Osteoblast (primary cell): ENCODE measurements around the gene DRD4. TPM values are rescaled to one million over a fixed set of nuclear protein-coding genes. Genes with fewer than 3 reads are reported as not detected.

Experiments used
- DNase-seq: peaks from one replicate; pipeline ENCODE4 v3.0.0; 2011; ENCODE audit warnings: low spot score, mixed read lengths; ENCODE audit not compliant: insufficient read length; ENCODE audit errors: missing footprints
- H2AFZ ChIP-seq: 2 replicates; pipeline ENCODE4 v1.6.0; 2011; ENCODE audit warnings: mild to moderate bottlenecking, low read length
- H3K27ac ChIP-seq: 2 replicates; pipeline ENCODE4 v1.5.1; 2011; ENCODE audit warnings: mild to moderate bottlenecking, low read depth, low read length, moderate library complexity
- H3K27me3 ChIP-seq: 2 replicates; pipeline ENCODE4 v1.6.0; 2012; ENCODE audit warnings: mild to moderate bottlenecking, control low read depth, inconsistent platforms, low read length, moderate library complexity; ENCODE audit not compliant: insufficient read depth
- H3K36me3 ChIP-seq: 2 replicates; pipeline ENCODE4 v1.5.1; 2011; ENCODE audit warnings: mild to moderate bottlenecking, low read length, control low read depth, moderate library complexity; ENCODE audit not compliant: insufficient read depth
- H3K4me1 ChIP-seq: 2 replicates; pipeline ENCODE4 v1.5.1; 2011; ENCODE audit warnings: mild to moderate bottlenecking, low read length, control low read depth, moderate library complexity; ENCODE audit not compliant: insufficient read depth
- H3K4me2 ChIP-seq: 2 replicates; pipeline ENCODE4 v1.6.0; 2011; ENCODE audit warnings: mild to moderate bottlenecking, low read length; ENCODE audit not compliant: insufficient read depth
- H3K4me3 ChIP-seq: fragments of 200-600 bp; sonication (generic); 3 replicates; pipeline ENCODE4 v1.5.1; 2012; ENCODE audit warnings: mild to moderate bottlenecking, low read length, inconsistent platforms; ENCODE audit not compliant: insufficient read depth
- H3K79me2 ChIP-seq: 2 replicates; pipeline ENCODE4 v1.6.0; 2012; ENCODE audit warnings: mild to moderate bottlenecking, low read length, control low read depth, inconsistent platforms; ENCODE audit not compliant: insufficient read depth
- H3K9me3 ChIP-seq: 2 replicates; pipeline ENCODE4 v1.5.1; 2011; ENCODE audit warnings: low read depth, low read length, control low read depth
- H4K20me1 ChIP-seq: 2 replicates; pipeline ENCODE4 v1.6.0; 2012; ENCODE audit warnings: mild to moderate bottlenecking, low read length, control low read depth; ENCODE audit not compliant: insufficient read depth
- total RNA-seq: library from RNA; depleted of rRNA; stranded (reverse); fragments of >200 nt; gene quantifications from 2 replicates; pipeline ENCODE4 v1.2.3, GENCODE V29; 2012
- TF ChIP-seq, protein P1 (sequence below): IDR thresholded peaks from 2 replicates; pipeline ENCODE4 v1.5.1; 2011; ENCODE audit warnings: mild to moderate bottlenecking, low read depth, low read length, moderate library complexity; ENCODE audit errors: extremely low read depth

Gene DRD4
- total RNA-seq, 1 donor: not detected

GRCh38 chr11:660281-660680, 23.2 kb downstream of the DRD4 start:
- H3K4me2 ChIP-seq: no peak overlapping the region
- H3K79me2 ChIP-seq: peaks cover 4% of the 10 kb centered on the region
- peaks cover 23% of the 10 kb centered on the region for H3K36me3 ChIP-seq
- no peaks in the 10 kb centered on the region for H3K27me3 ChIP-seq
- peak; percentile 58 for DNase-seq
- no peak overlapping the region for H2AFZ ChIP-seq
- TF ChIP-seq, protein P1, sequence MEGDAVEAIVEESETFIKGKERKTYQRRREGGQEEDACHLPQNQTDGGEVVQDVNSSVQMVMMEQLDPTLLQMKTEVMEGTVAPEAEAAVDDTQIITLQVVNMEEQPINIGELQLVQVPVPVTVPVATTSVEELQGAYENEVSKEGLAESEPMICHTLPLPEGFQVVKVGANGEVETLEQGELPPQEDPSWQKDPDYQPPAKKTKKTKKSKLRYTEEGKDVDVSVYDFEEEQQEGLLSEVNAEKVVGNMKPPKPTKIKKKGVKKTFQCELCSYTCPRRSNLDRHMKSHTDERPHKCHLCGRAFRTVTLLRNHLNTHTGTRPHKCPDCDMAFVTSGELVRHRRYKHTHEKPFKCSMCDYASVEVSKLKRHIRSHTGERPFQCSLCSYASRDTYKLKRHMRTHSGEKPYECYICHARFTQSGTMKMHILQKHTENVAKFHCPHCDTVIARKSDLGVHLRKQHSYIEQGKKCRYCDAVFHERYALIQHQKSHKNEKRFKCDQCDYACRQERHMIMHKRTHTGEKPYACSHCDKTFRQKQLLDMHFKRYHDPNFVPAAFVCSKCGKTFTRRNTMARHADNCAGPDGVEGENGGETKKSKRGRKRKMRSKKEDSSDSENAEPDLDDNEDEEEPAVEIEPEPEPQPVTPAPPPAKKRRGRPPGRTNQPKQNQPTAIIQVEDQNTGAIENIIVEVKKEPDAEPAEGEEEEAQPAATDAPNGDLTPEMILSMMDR: no peak
- H3K9me3 ChIP-seq: no peaks in the 10 kb centered on the region
- no peaks in the 10 kb centered on the region for H3K4me1 ChIP-seq
- peaks cover 18% of the 10 kb centered on the region for H4K20me1 ChIP-seq
- no peak overlapping the region for H3K27ac ChIP-seq
- H3K4me3 ChIP-seq: no peak overlapping the region

DNA sequence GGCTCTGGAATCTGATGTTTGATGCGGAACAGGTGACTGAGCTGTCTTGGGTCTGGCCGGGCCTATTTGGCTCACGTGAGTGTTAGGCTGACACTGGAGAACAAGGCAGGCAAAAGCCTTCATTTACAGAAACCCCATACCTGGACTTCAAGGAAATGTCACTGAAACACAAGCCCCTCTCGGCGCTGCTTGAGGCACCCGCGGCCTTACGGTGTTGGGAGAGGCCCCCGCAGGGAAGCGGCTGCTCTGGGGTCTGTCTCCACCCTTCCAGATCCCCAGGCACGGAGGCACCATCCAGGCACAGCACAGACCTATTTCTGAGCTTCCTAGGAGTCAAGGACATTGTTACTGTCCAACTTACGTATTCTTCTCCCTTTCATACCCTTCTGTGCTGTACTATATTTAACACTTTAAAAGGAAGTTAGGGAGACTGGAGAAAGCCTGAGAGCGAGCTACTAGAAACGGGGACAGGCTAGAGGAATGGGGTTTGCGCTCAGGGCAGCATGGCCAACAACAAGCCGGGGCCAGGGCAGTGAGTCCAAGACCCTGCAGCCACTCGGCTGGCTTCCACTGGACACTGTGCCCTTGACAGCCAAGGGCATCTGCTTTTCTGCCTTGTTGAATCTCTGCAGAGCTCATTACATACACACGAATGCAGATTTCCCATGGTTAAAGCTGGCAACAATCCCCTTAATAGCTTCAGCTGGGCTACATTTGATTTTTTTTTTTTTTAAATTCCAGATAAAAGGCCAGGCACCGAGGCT, 23.8 kb downstream of the DRD4 start:
- H3K4me2 ChIP-seq: no peak overlapping the region
- peaks cover 4% of the 10 kb centered on the region for H3K79me2 ChIP-seq
- H3K9me3 ChIP-seq: no peaks in the 10 kb centered on the region
- peak; percentile 35 for DNase-seq
- H3K36me3 ChIP-seq: peaks cover 23% of the 10 kb centered on the region
- no peak overlapping the region for H3K4me3 ChIP-seq
- no peak overlapping the region for H2AFZ ChIP-seq
- peaks cover 18% of the 10 kb centered on the region for H4K20me1 ChIP-seq
- H3K4me1 ChIP-seq: no peaks in the 10 kb centered on the region
- TF ChIP-seq, protein P1: no peak
- no peaks in the 10 kb centered on the region for H3K27me3 ChIP-seq
- H3K27ac ChIP-seq: no peak overlapping the region

- Histone ChIP-seq H3K36me3 (peaks cover 26% of the 10 kb centered on the region), H4K20me1 (peaks cover 14% of the 10 kb centered on the region), H3K27me3 (no peaks in the 10 kb centered on the region), H3K79me2 (peaks cover 4% of the 10 kb centered on the region), H3K4me2 (no peak overlapping the region), H3K4me3 (no peak overlapping the region), H2AFZ (no peak overlapping the region), H3K9me3 (no peaks in the 10 kb centered on the region), H3K4me1 (no peaks in the 10 kb centered on the region), H3K27ac (no peak overlapping the region)
- DNase-seq: peak; percentile 99
- TF ChIP-seq, protein P1: peak; percentile 74
Measured at GRCh38 chr11:662689-663274, 25.7 kb downstream of the DRD4 start.

- H2AFZ ChIP-seq: no peak overlapping the region
- H4K20me1 ChIP-seq: peaks cover 8% of the 10 kb centered on the region
- no peaks in the 10 kb centered on the region for H3K9me3 ChIP-seq
- H3K4me3 ChIP-seq: no peak overlapping the region
- H3K4me1 ChIP-seq: no peaks in the 10 kb centered on the region
- TF ChIP-seq, protein P1: no peak
- H3K27ac ChIP-seq: no peak overlapping the region
- H3K79me2 ChIP-seq: peaks cover 4% of the 10 kb centered on the region
- peaks cover 17% of the 10 kb centered on the region for H3K36me3 ChIP-seq
- no peak overlapping the region for H3K4me2 ChIP-seq
- H3K27me3 ChIP-seq: no peaks in the 10 kb centered on the region
- DNase-seq: no peak
Measured at GRCh38 chr11:665062-665703, 28.1 kb downstream of the DRD4 start.
